ENCODE data around the gene MAPKAP1. TPM values are rescaled to one million over a fixed set of nuclear protein-coding genes. Genes with fewer than 3 reads are reported as not detected.

The MAPKAP1 gene
- total and polyA plus RNA-seq, 9 of the 15 experiments (the other 6 are each of a cell fraction or from before 2014, with no cell fraction given), result 2.6 to 82.1 (median 61.1) TPM

- TF ChIP-seq XRCC5 (IDR thresholded peaks at IDR 0.05; ENCODE audit: low read depth, low read length), result 0 out of 2 replicates have a peak, but pooled peaks have one; percentile 21
- peak; percentile 51; the same call in 1 of the 2 replicates for TF ChIP-seq MBD2 (IDR thresholded peaks at IDR 0.05; ENCODE audit: borderline replicate concordance, low read depth)
- TF ChIP-seq ESRRB (CRISPR knock-in tag; IDR thresholded peaks at IDR 0.05; ENCODE audit: borderline replicate concordance), result no peak
- peak; percentile 61; the same call in 1 of the 2 replicates for TF ChIP-seq NKRF (IDR thresholded peaks at IDR 0.05; ENCODE audit: borderline replicate concordance)
- peak; percentile 90 for TF ChIP-seq SAP30 (IDR thresholded peaks at IDR 0.05; ENCODE audit: borderline replicate concordance, insufficient read depth, low read depth, low read length, poor library complexity, severe bottlenecking)
- peak; percentile 94 for TF ChIP-seq GABPB1 (CRISPR knock-in tag; IDR thresholded peaks at IDR 0.05)
- peak in 1 of 2 experiments; percentile 34; a peak in 2 of 4 replicates for TF ChIP-seq TBL1XR1 (IDR thresholded peaks at IDR 0.05; ENCODE audit: low read length in 2 of 2)
- TF ChIP-seq BRD4 (IDR thresholded peaks at IDR 0.05), result peak; percentile 56; the same call in 1 of the 2 replicates
- peak; percentile 29; the same call in 1 of the 2 replicates for TF ChIP-seq SMAD4 (CRISPR knock-in tag; conservative IDR thresholded peaks at IDR 0.05)
- TF ChIP-seq ARHGAP35 (IDR thresholded peaks at IDR 0.05; ENCODE audit: partially characterized antibody), result no peak
- TF ChIP-seq ADNP (tag; IDR thresholded peaks at IDR 0.05), result no peak
- no peak for TF ChIP-seq NR0B1 (IDR thresholded peaks at IDR 0.05; ENCODE audit: partially characterized antibody)
- TF ChIP-seq ZNF740 (CRISPR knock-in tag; IDR thresholded peaks at IDR 0.05), result peak; percentile 15; the same call in 1 of the 2 replicates
- peak in 1 of 2 experiments; percentile 66; a peak in 1 of 4 replicates for TF ChIP-seq ZNF740 (tag; IDR thresholded peaks at IDR 0.05)
- peak; percentile 78; the same call in 1 of the 2 replicates for TF ChIP-seq ZC3H11A (IDR thresholded peaks at IDR 0.05; ENCODE audit: low read depth, low read length)
- TF ChIP-seq DIDO1 (tag; IDR thresholded peaks at IDR 0.05; ENCODE audit: low read depth), result peak; percentile 71; the same call in 1 of the 2 replicates
- TF ChIP-seq SUPT5H (IDR thresholded peaks at IDR 0.05), result peak; percentile 94
- TF ChIP-seq DDX20 (tag; IDR thresholded peaks at IDR 0.05; ENCODE audit: low read depth), result no peak
- peak in 1 of 2 experiments; percentile 42; a peak in 1 of 4 replicates for TF ChIP-seq ZNF639 (CRISPR knock-in tag; conservative IDR thresholded peaks at IDR 0.05 in 1 of 2, IDR thresholded peaks at IDR 0.05 in 1 of 2)
- no peak for TF ChIP-seq ZC3H8 (IDR thresholded peaks at IDR 0.05)
- TF ChIP-seq SMAD1 (IDR thresholded peaks at IDR 0.05; ENCODE audit: low read depth, low read length, partially characterized antibody), result peak; percentile 73
- no peak for TF ChIP-seq ZNF174 (CRISPR knock-in tag; IDR thresholded peaks at IDR 0.05)
Measured at GRCh38 chr9:125706651-125707471, at the start of gene MAPKAP1 (continued).

All from K562 (cell line).